MV-4-11 (cell line): ENCODE measurements around the gene GOLGA8S.
"Not testable (repeated sequence)": the region's sequence is repeated elsewhere in the genome, so short reads cannot be mapped to it uniquely, and the experiment has no call there.

Source experiments
- DNase-seq: peaks from one replicate; lab custom pipeline; 2025; lab: John Stamatoyannopoulos, UW

Gene GOLGA8S

GRCh38 chr15:23398357-23398756 is 43.8 kb downstream of the GOLGA8S start:
- peak; percentile 58 for DNase-seq

GRCh38 chr15:23399207-23399606 is 44.7 kb downstream of the GOLGA8S start:
- DNase-seq, result not testable (repeated sequence)

GRCh38 chr15:23401627-23402026 is 47.1 kb downstream of the GOLGA8S start:
- no peak for DNase-seq

GRCh38 chr15:23402140-23402539 is 47.6 kb downstream of the GOLGA8S start:
- no peak for DNase-seq

- no peak for DNase-seq
Observed at GRCh38 chr15:23402544-23402943, 48.0 kb downstream of the GOLGA8S start.

GRCh38 chr15:23403550-23403949 is 49.0 kb downstream of the GOLGA8S start:
- no peak for DNase-seq

- no peak for DNase-seq
Observed at GRCh38 chr15:23411841-23412240, 57.3 kb downstream of the GOLGA8S start.

GRCh38 chr15:23412881-23413600 is 58.5 kb downstream of the GOLGA8S start:
- not testable (repeated sequence) for DNase-seq
